GM13976 (cell line): ENCODE measurements around the gene KIF22.

Experiments
- DNase-seq: peaks from one replicate; pipeline ENCODE4 v3.0.0; 2012; ENCODE audit warnings: low spot score
- CTCF ChIP-seq: IDR thresholded peaks from 2 replicates; pipeline ENCODE4 v1.5.1; 2012; ENCODE audit warnings: borderline replicate concordance, mild to moderate bottlenecking; ENCODE audit not compliant: insufficient read depth; ENCODE audit errors: extremely low read depth, missing control alignments, control extremely low read depth
- in situ Hi-C: fragments of 300-500 bp; cut with MboI; formaldehyde crosslinking; loops from one replicate; pipeline ENCODE4 v1.12.0; 2022; ENCODE audit warnings: low sequenced_read_pairs, mixed read lengths, inconsistent platforms; ENCODE audit not compliant: unreplicated experiment

Gene KIF22

GRCh38 chr16:29835926-29836325 lies 45.4 kb downstream of the KIF22 start:
- TF ChIP-seq CTCF, result no peak
- in situ Hi-C loops, result no loop called here
- DNase-seq, result no peak

- TF ChIP-seq CTCF, result no peak
- no peak for DNase-seq
- in situ Hi-C loops, result no loop called here
Observed at GRCh38 chr16:29836623-29837022, 46.1 kb downstream of the KIF22 start.

DNA sequence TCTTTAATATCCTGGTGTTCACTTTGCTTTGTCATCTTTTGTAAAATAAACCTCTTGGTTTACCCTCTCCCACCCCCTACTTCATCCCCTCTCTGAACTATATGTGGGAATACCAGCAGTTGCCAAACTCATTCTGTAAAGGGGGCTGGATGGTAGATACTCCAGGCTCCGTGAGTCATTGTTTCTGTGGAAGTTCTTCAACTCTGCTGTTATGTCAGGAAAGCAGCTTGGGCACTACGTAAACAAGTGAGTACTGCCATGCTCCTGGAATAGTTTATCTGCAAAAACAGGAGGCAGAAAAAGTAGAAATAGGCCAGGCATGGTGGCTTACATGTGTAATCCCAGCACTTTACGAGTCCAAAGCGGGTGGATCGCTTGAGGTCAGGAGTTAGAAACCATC lies 47.3 kb downstream of the KIF22 start:
- no peak for TF ChIP-seq CTCF
- in situ Hi-C loops, result no loop called here
- DNase-seq, result no peak

- in situ Hi-C loops, result no loop called here
- no peak for DNase-seq
- no peak for TF ChIP-seq CTCF
Observed at GRCh38 chr16:29839822-29840221, 49.3 kb downstream of the KIF22 start.

DNA sequence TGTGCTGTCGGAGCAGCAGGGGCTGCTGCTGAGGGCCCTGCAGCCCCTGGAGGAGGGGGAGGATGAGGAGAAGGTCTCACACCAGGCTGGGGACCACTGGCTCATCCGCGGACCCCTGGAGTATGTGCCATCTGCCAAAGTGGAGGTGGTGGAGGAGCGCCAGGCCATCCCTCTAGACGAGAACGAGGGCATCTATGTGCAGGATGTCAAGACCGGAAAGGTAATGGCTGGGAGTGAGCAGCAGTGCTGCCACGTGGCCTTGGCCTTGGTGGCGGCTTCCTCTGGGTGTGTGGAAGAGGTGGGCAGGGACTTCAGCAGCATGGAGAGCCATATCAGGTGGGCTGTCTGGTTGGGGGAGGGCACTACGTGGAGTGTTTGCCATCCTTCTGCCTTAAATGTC lies 49.7 kb downstream of the KIF22 start:
- DNase-seq, result no peak
- no peak for TF ChIP-seq CTCF
- in situ Hi-C loops, result no loop called here

DNA sequence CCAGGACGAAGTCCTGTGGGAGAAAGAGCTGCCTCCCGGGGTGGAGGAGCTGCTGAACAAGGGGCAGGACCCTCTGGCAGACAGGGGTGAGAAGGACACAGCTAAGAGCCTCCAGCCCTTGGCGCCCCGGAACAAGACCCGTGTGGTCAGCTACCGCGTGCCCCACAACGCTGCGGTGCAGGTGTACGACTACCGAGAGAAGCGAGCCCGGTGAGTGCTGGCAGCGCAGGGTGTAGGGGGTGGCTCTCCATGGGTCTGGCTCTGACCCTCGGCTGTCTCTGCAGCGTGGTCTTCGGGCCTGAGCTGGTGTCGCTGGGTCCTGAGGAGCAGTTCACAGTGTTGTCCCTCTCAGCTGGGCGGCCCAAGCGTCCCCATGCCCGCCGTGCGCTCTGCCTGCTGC lies 51.1 kb downstream of the KIF22 start:
- DNase-seq, result no peak
- in situ Hi-C loops, result no loop called here
- TF ChIP-seq CTCF, result no peak
